ENCODE measurements around the gene ADH1C.
"Not testable (repeated sequence)": the region's sequence is repeated elsewhere in the genome, so short reads cannot be mapped to it uniquely, and the experiment has no call there.

The ADH1C gene

DNA sequence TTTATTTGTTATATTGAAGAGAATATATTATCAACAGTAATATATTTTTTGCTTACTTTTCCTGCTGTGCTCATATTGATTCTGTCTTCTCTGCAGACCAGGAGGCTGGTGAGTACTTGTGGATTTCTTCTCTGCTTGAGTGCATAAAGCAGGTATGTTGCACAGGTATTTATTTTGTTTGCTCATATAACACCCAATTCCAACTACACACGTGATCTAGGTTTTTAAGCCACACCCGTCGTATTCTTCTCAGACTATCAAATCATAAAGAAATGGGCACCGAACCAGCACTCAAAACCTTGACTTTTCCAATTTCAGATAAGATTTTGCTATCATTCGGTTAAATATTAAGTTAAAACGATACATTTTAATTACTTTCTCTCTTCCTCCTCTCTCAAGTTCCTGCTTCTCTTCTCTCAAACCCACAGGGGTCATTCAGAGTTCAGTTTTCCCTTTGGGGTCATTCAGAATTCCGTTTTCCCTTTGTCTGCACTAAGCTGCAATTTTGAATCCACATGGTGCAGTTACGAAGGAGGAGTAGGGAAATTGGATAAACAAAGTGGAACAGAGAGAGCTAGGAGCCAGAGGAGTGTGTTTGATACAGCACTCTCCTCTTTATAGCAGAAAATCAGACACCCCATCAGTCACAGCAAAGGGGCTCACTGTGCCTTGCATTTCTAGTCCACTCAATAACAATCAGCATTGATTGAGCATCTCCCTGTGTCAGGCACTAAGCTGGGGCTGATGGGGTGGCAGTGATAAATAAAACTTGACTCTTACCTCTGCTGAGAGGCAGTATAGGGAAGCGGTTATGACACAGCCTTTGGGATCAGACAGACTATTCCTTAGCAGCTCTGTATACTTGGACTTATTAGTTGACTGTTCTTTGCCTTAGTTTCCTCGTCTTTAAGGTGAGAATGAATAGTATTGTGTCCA is at the start of gene ADH1C:
Gene ADH1C, minus strand, starts transcription at position 145 of the 936 bp plus-strand sequence. Its CDS starts 71 bp downstream, at position 74.
- DNase-seq (ENCODE audit: low read depth in 3 of 3): no peak

DNA sequence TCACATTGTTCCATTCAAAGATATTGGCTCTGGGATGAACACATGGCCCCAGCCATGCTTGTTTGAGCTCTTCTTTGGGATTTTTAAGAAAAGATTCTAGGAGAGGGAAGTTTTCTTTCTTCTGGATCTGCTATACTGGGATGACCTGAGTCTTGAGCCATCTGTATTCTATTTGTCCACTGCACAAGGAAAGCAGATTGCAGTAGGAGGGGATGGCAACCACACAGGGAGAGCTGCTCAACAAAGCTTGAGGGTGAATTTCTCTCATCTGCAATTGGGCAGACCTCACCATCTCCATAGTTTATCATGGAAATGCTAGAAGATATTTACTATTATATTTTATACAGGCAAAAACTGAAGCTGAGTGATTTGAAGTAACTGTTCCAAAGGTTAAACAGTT is 48.3 kb upstream of the ADH1C start:
- no peak for DNase-seq (ENCODE audit: low read depth in 3 of 3)

DNA sequence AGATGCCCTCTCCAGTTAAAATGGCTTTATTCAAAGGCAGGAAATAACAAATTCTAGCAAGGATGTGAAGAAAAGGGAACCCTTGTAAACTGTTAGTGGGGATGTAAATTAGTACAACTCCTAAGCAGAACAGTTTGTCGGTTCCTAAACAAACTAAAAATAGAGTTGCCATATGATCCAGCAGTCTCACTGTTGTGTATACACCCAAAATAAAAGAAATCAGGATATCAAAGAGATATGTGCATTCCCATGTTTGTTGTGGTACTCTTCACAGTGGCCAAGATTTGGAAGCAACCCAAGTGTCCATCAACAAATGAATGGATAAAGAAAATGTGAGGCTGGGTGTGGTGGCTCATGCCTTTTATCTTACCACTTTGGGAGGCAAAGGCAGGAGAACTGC is 46.5 kb upstream of the ADH1C start:
- no peak for DNase-seq (ENCODE audit: low read depth in 3 of 3)

DNA sequence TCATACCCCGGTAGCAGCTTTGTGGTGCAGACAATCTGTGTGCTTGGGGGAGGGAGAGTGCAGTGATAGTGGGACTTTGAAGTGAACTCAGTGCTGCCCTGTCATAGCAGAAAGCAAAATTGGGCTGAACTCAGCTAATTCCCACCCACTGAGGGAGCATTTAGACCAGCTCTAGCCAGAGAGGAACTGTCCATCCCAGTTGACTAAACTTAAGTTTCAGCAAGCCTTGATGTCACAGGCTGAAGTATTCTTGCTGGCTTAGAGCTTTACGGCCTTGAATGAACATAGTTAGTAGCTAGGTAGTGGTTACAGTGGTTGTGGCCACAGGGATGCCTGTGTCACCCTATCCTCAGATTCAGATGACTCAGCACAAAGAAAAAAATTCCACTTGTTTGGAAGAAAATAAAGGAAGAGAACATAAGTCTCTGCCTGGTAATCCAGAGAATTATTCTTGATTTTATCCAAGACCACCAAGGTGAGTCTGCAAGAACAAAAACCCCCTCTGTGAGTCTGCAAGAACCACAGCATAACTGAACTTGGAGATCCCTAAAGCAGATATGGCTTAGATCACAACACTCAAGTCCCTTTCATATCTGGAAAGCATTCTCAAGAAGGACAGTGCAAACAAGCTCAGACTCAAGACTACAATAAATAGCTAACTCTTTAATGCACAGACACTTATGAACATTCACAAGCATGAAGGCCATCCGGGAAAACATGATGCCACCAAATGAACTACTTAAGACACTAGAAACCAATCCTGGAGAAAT is 43.2 kb upstream of the ADH1C start:
- no peak for DNase-seq (ENCODE audit: low read depth in 3 of 3)

DNA sequence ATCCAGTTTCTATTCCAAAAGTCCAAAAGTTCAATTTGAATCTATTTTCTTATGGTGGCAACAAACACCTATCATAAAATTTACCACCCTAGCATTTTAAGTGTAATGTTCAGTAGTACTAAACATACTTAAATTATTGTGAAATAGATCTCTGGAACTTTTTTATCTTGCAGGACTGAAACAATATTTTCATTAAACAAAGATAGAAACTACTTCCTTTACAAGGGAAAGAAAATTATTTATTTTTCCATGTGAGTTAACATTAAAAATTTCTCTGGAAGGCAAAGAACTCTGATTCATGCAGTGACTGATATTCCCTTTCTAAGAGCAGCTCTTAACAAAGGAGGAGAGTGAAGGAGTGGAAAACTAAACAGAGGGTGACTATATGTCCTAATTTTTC is 42.4 kb upstream of the ADH1C start:
- no peak for DNase-seq (ENCODE audit: low read depth in 3 of 3)

DNA sequence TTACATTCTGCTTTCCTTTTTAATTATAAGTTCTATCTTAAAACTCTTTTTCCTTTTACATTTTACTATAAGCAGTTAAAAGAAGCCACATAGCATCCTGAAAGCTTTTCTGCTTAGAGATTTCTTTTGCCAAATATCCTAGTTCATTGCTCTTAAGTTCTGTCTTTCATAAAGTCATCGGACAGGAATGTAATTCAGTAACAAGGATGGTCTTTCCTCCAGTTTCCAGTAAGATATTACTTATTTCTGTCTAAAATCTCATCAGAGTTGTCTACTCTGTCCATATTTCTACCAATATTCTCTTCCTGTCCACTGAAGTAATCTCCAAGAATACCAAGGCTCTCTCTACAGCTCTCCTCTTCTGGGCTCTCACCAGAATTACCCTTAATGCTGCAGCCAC is 37.5 kb upstream of the ADH1C start:
- no peak for DNase-seq (ENCODE audit: low read depth in 3 of 3)

DNA sequence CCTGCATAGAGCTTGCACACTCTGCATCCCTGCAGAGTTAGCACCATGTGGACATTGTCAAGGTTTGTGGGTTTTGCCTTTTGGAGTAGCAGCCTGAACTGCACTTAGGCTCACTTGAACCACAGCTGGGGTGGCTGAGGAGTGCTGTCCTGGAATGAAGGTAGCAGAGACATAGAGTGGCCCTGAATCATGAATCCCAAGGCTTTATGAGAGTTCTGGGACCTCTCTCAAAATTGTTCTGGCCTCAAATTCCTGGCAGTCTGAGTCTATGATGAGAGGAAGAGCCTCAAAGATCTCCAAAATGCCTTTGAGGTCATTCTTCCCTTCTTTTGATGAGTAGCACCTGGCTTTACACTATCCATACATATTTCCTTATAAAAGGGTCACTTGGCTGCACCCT is 37.1 kb upstream of the ADH1C start:
- no peak for DNase-seq (ENCODE audit: low read depth in 3 of 3)

DNA sequence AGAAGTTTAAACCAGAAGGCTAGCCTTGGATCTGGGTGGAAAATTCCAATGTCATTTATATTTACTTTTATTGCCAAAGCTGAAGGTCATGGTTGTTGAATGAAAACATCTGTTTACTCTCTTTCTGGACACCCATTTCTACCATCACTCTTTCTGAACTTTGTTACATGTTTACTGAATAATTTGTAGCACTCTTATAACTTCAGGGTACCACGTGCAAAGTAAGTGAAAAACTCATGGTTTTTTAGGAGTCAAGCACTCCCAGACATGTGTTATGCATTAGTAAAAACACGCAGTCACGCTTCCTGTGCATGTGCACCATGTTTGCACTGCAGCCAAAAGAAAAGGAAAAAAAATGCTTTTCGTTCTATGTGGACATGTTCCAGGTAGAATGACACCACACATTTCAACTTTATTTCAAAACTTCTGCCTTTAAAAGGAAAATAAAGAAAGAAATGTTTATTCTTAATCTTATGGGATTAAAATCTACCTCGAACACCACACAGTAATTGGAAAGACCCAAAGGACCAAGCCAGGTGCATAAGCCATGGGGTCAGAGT is 31.4 kb upstream of the ADH1C start:
- DNase-seq (ENCODE audit: low read depth in 3 of 3): no peak

DNA sequence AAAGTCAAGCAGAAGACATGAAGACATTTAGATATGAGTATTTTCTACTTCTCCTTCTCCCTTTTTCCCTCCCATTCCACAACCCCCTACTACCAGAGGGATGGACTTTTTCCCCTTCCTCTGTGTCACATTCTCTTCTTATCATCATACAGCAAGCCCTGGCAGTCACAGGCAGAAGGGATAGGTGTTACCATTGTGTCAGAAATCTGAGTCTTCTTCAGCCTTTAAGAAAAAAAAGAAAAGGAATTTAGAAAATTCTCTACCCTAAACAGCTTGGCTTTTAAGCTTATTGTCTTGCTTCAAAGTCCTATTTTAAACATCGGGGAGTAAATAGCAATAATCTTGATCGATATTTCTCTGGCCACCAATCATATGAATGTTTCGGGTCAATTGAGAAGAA is 30.9 kb upstream of the ADH1C start:
- no peak for DNase-seq (ENCODE audit: low read depth in 3 of 3)

DNA sequence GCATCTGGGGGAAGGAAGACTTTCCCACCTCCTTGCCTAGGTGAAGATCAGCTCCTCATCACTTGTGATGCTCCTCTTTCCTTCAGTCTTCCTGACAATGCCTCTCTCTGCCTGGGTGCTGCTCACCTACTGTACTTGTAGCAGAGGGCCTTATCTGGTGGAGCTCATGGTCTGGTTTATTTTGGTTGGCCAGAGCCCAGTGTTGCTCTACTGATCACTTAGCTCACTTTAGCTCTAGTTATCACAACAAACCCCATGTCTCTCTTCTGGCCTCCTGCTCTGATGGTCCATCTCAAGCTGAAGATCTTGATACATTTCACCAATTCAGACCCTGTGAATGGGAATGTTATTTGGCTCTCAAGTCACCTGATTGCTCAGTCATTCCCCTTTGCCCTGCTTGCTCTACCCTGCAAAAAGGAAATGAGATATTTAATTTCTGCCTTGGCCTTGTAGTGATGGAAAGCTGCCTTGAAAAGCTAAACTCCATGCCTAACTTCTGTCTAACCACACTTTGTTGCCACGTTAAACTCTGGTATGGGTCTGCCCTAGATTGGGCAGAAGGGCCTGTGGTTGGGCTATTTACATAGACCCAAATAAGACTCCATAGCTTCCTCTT is 30.3 kb upstream of the ADH1C start:
- DNase-seq (ENCODE audit: low read depth in 3 of 3): no peak

DNA sequence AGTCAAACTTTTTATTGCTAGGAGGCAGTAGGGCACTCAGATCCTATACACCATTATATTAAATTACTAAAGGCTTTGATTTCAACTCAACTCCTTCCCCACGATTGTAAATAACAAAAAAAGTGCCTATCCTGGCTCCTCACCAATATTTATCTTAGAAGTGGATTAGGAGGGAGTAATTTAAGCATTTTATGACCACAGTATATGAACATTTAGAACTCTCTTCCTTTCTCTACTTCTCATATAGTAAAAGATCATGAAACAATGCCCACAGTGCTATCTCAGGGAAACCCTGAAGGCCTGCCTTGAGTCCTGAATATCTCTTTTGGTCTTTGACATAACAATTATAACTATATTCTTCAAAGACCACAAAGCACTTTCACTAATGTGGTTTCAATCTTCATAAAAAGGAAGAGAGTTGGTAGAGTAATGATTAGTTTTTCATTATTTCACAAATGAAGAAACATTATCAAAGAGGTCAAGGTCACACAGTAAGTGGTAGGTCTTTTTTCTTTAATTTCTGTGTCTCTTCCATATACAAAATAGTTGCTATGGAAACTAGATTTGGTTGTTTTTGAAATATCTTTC is 29.1 kb upstream of the ADH1C start:
- no peak for DNase-seq (ENCODE audit: low read depth in 3 of 3)

DNA sequence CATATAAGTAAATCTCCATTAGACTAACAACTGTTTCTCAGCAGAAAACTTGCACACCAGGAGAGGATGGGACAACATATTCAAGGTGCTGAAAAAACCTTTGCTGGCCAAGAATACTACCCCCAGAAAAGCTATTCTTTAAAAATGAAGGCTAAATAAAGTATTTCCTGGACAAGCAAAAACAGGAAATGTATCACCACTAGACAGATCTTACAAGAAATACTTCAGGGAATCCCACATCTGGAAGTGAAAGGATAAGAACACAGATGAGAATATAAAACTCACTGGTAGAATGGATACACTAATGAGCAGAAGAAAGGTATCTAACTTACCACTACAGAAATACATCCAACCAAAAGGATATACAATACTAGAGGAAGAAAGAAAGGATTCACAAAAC is 27.0 kb upstream of the ADH1C start:
- no peak for DNase-seq (ENCODE audit: low read depth in 3 of 3)

DNA sequence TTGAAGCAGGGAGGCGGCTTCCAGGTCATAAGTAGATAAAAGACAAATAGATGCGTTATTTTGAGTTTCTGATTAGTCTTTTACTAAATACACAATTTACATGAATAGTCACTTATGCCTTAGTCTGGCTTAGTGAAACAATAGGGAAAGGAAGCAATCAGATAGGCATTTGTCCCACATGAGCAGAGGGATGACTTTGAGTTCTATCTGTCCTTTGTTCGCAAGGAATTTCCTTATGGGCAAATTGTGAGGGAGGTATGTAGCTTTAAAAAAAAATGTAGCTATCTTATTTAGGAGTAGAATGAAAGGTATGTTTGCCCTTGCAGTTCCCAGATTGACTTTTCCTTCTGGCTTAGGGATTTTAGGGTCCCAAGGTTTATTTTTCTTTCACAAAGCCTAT is 26.3 kb upstream of the ADH1C start:
- no peak for DNase-seq (ENCODE audit: low read depth in 3 of 3)

DNA sequence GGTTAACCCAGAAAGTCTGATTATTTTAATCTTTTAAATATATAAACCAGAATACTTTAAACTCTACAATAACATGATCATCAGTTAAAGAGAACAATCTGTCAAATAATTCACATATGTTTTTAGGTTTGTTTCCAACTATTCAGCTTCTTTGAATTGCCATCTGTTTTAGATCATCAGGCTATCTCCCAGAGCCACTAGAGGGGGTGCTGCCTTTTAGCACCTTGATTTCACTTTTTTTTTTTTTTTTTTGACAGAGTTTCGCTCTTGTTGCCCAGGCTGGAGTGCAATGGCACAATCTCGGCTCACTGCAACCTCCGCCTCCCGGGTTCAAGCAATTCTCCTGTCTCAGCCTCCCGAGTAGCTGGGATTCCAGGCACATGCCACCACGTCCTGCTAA is 24.8 kb upstream of the ADH1C start:
- DNase-seq (ENCODE audit: low read depth in 3 of 3): not testable (repeated sequence)

DNA sequence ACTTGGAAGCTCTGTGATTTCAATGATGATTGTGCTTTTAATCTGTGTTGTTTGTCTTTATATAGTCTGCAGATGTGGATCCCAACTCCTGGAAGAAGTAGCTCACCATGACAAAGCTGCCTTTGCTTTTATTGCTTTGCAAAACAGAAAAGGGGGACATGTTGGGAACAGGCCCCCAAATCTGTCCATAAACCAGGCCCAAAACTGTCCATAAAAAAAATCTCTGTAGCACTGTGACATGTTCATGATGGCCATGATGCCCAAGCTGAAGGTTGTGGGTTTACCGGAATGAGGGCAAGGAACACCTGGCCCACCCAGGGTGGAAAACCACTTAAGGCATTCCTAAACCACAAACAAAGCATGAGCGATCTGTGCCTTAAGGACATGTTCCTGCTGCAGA is 19.9 kb upstream of the ADH1C start:
- not testable (repeated sequence) for DNase-seq (ENCODE audit: low read depth in 3 of 3)

DNA sequence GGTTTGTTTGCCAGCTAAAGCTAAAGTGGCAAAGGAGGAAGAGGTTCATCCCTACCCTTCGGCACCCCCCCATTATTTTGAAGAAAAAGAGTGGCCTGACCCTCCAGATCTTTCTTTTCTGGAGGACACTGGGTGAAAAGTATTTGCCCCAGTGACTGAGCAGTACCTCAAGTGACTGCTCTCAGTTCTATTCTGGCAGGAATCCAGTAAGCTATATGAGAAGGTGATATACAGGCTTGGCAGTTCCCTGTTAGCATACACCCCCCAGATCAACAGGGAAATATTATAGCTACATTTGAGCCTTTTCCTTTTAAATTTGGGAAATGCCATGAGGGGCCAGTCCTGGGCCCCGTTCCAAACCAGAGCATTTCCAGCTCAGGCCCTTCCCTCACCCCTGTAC is 15.3 kb upstream of the ADH1C start:
- not testable (repeated sequence) for DNase-seq (ENCODE audit: low read depth in 3 of 3)

DNA sequence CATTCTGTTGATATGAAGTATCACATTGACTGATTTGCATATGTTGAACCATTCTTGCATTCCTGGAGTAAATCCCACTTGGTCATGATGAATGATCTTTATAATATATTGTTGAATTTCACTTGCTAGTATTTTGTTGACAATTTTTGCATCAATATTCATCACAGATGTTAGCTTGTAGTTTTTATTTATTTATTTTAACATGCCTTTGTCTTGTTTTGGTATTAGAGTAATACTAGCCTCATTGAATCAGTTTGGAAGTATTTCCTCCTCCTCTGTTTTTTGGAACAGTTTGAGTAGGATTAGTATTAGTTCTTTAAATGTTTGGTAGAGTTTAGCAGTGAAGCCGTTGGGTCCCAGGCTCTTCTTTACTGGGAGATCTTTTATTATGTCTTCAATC is 13.9 kb upstream of the ADH1C start:
- DNase-seq (ENCODE audit: low read depth in 3 of 3): no peak

DNA sequence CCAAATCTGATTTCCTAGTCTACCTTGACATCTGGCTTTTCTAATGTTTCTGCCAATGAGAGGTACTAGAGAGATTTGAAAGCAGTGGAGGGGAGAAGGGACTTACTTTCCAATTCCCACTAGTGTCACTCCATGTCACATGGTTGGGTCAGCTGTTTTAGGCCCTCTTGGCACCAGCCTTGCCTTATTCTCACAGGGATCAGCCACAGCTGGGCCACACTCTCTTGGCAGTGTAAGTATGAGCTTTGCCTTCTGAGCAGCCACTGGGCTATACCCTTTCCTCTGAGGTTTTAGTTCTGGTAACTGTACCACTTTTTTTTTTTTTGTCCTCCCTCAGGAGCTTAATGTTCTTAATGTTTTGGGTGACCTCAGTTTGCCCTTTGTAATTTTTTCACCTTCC is 10.2 kb upstream of the ADH1C start:
- DNase-seq (ENCODE audit: low read depth in 3 of 3): no peak

DNA sequence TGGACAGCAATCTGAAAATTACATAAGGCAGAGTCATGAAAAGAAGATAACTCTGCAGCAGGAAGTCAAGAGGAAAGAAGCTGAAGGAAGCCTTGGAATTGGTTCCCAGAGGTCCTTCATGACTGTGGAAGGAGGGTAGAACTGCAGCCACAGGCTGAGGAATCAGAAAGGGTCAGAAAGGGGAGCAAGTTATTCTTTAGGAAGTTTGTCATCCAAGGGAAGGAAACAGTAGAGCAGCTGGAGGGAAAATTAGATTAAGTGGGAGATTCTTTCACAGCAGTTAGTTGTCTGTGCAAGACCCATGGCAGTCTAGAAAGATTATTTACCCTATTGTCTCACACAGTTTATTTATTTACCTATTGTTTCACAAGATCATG is 9.3 kb upstream of the ADH1C start:
- DNase-seq (ENCODE audit: low read depth in 3 of 3): no peak

DNA sequence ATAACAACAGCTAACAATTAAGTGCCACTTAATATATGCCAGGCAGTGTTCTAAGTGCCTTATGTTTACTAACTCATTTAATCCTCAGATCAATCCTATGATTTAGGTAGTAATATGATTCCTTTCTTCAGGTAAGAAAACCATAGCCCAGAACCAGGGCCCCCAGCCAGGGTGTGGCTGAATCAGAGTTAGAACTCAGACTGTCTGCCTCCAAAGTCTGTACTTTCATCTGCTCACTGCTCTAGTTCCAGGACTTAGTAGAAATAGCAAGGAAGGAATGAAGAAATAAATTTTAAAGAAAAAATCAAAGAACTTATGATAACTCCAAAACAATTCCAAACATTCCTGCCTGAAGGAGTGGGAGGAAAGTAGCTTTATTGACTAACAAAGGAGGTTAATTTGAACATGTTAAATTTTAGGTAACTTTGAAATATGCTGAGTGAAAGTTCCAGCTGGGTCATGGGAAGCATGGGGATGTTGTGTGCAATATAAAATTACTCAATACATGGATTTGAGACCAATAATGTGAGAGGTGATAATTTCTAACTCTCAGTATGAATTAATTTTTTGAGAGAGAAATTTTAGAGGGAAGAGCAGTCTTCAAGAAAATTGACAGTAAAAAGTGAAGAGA is 8.8 kb upstream of the ADH1C start:
- DNase-seq (ENCODE audit: low read depth in 3 of 3): no peak

DNA sequence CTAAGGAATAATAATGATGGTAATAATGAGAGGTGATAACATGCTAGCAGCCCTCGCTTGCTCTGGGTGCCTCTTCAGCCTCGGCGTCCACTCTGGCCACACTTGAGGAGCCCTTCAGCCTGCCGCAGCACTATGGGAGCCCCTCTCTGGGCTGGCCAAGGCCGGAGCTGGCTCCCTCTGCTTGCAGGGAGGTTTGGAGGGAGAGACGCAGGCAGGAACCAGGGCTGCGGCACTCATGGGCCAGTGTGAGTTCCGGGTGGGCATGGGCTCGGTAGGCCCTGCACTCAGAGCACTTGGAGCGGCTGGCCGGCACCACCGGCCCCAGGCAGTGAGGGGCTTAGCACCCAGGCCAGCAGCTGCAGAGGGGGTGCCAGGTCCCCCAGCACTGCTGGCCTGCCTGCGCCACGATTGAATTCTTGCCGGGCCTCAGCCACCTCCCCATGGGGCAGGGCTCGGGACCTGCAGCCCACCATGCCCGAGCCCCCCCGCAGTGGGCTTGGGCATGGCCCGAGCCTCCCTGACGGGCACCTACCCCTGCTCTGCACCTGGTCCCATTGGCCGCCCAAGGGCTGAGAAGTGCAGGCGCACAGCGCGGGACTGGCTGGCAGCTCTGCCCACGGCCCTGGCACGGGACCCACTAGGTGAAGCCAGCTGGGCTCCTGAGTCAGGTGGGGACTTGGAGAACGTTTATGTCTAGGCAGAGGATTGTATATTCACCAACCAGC is 7.1 kb upstream of the ADH1C start:
- DNase-seq (ENCODE audit: low read depth in 3 of 3): no peak

Data from stimulated activated CD4-positive, alpha-beta T cell treated with anti-CD3 and anti-CD28 coated beads, TNF-alpha, amount 100 ng/mL, for 24 hours (primary cell).